ENCODE data around the gene HSPH1. TPM values are rescaled to one million over a fixed set of nuclear protein-coding genes. Genes with fewer than 3 reads are reported as not detected.

HSPH1 gene
- total and polyA plus RNA-seq, 2 of the 8 experiments (the other 6 are each of a cell fraction or from before 2014, with no cell fraction given): 14.2 to 145 TPM

- TF ChIP-seq CTCF (IDR thresholded peaks at IDR 0.05; ENCODE audit: control extremely low read depth in 1 of 3, insufficient read depth in 1 of 3, low read depth in 1 of 3, low read length in 3 of 3) (no peak), HDAC6 (IDR thresholded peaks at IDR 0.05; ENCODE audit: low read depth, low read length) (no peak)
Observed at GRCh38 chr13:31207661-31208552, 46.2 kb upstream of the HSPH1 start (continued).

Measured in H1 (cell line).